GM18502 (cell line): Measurements from ENCODE around the gene KLK3.
"Not testable (repeated sequence)": the region's sequence is repeated elsewhere in the genome, so short reads cannot be mapped to it uniquely, and the experiment has no call there.

Experiments used
- ATAC-seq: cut with Tn5 transposase; IDR thresholded peaks from one replicate; pipeline ENCODE4 v1.9.1; 2021; ENCODE audit warnings: mild to moderate bottlenecking; ENCODE audit not compliant: unreplicated experiment, poor library complexity

KLK3 gene

GRCh38 chr19:50854636-50855410, at the start of gene KLK3:
KLK3 (plus strand) TSS chr19:50854915; CDS start chr19:50854956, 41 bp downstream.
- ATAC-seq: no peak

- no peak for ATAC-seq
Measured at GRCh38 chr19:50808856-50809255, 45.9 kb upstream of the KLK3 start.

GRCh38 chr19:50811622-50812238, 43.0 kb upstream of the KLK3 start:
- ATAC-seq: not testable (repeated sequence)

GRCh38 chr19:50812474-50812873, 42.2 kb upstream of the KLK3 start:
- ATAC-seq: no peak

- ATAC-seq: no peak
Measured at GRCh38 chr19:50814883-50815282, 39.8 kb upstream of the KLK3 start.

- ATAC-seq: no peak
Measured at GRCh38 chr19:50815439-50815838, 39.3 kb upstream of the KLK3 start.

- peak; percentile 61 for ATAC-seq
Measured at GRCh38 chr19:50817941-50818858, 36.5 kb upstream of the KLK3 start.

GRCh38 chr19:50818859-50819472, 35.7 kb upstream of the KLK3 start:
- ATAC-seq: no peak

- ATAC-seq: no peak
Measured at GRCh38 chr19:50819636-50820035, 35.1 kb upstream of the KLK3 start.

GRCh38 chr19:50820086-50820485, 34.6 kb upstream of the KLK3 start:
- no peak for ATAC-seq

- no peak for ATAC-seq
Measured at GRCh38 chr19:50820549-50821247, 34.0 kb upstream of the KLK3 start.

GRCh38 chr19:50821248-50821612, 33.5 kb upstream of the KLK3 start:
- no peak for ATAC-seq

- no peak for ATAC-seq
Measured at GRCh38 chr19:50821622-50822021, 33.1 kb upstream of the KLK3 start.

- ATAC-seq: no peak
Measured at GRCh38 chr19:50822661-50823208, 32.0 kb upstream of the KLK3 start.

GRCh38 chr19:50823389-50824042, 31.2 kb upstream of the KLK3 start, which contains the start of gene KLK1:
KLK1 (minus strand) TSS chr19:50823787; CDS start chr19:50823748, 39 bp downstream.
- ATAC-seq: no peak

- ATAC-seq: no peak
Measured at GRCh38 chr19:50826492-50827240, 28.0 kb upstream of the KLK3 start.

GRCh38 chr19:50827476-50827875, 27.2 kb upstream of the KLK3 start:
- no peak for ATAC-seq

- no peak for ATAC-seq
Measured at GRCh38 chr19:50829801-50830200, 24.9 kb upstream of the KLK3 start.
